ENCODE results near the gene MRPS15.
"Not testable (repeated sequence)": the region's sequence is repeated elsewhere in the genome, so short reads cannot be mapped to it uniquely, and the experiment has no call there.

- TF ChIP-seq, protein P1, sequence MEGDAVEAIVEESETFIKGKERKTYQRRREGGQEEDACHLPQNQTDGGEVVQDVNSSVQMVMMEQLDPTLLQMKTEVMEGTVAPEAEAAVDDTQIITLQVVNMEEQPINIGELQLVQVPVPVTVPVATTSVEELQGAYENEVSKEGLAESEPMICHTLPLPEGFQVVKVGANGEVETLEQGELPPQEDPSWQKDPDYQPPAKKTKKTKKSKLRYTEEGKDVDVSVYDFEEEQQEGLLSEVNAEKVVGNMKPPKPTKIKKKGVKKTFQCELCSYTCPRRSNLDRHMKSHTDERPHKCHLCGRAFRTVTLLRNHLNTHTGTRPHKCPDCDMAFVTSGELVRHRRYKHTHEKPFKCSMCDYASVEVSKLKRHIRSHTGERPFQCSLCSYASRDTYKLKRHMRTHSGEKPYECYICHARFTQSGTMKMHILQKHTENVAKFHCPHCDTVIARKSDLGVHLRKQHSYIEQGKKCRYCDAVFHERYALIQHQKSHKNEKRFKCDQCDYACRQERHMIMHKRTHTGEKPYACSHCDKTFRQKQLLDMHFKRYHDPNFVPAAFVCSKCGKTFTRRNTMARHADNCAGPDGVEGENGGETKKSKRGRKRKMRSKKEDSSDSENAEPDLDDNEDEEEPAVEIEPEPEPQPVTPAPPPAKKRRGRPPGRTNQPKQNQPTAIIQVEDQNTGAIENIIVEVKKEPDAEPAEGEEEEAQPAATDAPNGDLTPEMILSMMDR (conservative IDR thresholded peaks at IDR 0.05) = not testable (repeated sequence)
- not testable (repeated sequence) for TF ChIP-seq ZFX (IDR thresholded peaks at IDR 0.05)
Measured at GRCh38 chr1:36489258-36490051, 25.3 kb upstream of the MRPS15 start.
